T-cell (primary cell): ENCODE data around the gene IQCH. TPM values are rescaled to one million over a fixed set of nuclear protein-coding genes. Genes with fewer than 3 reads are reported as not detected.

Experiments
- ATAC-seq, 4 experiments: fragments of 200-7000 bp in 3 of 4; fragments of 150-1000 bp in 1 of 4; cut with Tn5 transposase; replicated peaks in 1 of 4; 1 replicate in 3 of 4; 2 replicates in 1 of 4; pipeline ENCODE4 v1.10.0; 2021; ENCODE audit warnings: moderate library complexity in 3 of 4, mild to moderate bottlenecking in 2 of 4, moderate number of reproducible peaks in 1 of 4
- CTCF ChIA-PET, 2 donors: fragments of 300-600 bp; sonication (Branson Sonifier 250); formaldehyde crosslinking; loops; one replicate each; lab custom pipeline; 2022; ENCODE audit warnings: antibody characterized with exemption in 2 of 2; lab: Charles Lee
- POLR2A ChIA-PET, 2 donors: fragments of 300-600 bp; sonication (Branson Sonifier 250); formaldehyde crosslinking; loops; one replicate each; lab custom pipeline; 2022; ENCODE audit warnings: antibody characterized with exemption in 2 of 2; lab: Charles Lee
- DNase-seq, 35 experiments: peaks; one replicate each; pipeline versions ENCODE4 v3.0.0 to v3.0.0-alpha.2; 2013 to 2023
- H3K27ac ChIP-seq: one replicate; pipeline ENCODE4 v1.5.1; 2013; ENCODE audit warnings: low read length
- H3K27me3 ChIP-seq, 2 experiments: replicated peaks in 1 of 2; 1 replicate in 1 of 2; 2 replicates in 1 of 2; pipeline versions ENCODE4 v1.6.1 to v1.7.0; 2013; ENCODE audit warnings: low read length in 1 of 2, mixed read lengths in 1 of 2; ENCODE audit not compliant: control insufficient read depth in 2 of 2, insufficient read depth in 2 of 2; ENCODE audit errors: extremely low read depth in 1 of 2
- H3K36me3 ChIP-seq, 2 donors: 1 replicate in 1 of 2; 2 replicates in 1 of 2; pipeline versions ENCODE4 v1.6.1 to v1.7.0; 2013; ENCODE audit warnings: low read length in 1 of 2; ENCODE audit not compliant: control insufficient read depth in 2 of 2, insufficient read depth in 1 of 2; ENCODE audit errors: extremely low read depth in 1 of 2
- H3K4me1 ChIP-seq, 2 experiments: 1 replicate in 1 of 2; 2 replicates in 1 of 2; pipeline versions ENCODE4 v1.6.1 to v1.7.0; 2013; ENCODE audit warnings: low read length in 2 of 2, mixed read lengths in 1 of 2; ENCODE audit not compliant: insufficient read depth in 2 of 2, control insufficient read depth in 1 of 2; ENCODE audit errors: extremely low read depth in 1 of 2
- H3K4me3 ChIP-seq, 2 donors: 1 replicate in 1 of 2; 2 replicates in 1 of 2; pipeline versions ENCODE4 v1.5.1 to v1.7.0; 2013; ENCODE audit warnings: mild to moderate bottlenecking in 2 of 2, low read length in 1 of 2, moderate library complexity in 1 of 2; ENCODE audit not compliant: control insufficient read depth in 1 of 2; ENCODE audit errors: extremely low read depth in 1 of 2
- H3K9me3 ChIP-seq: 2 replicates; pipeline ENCODE4 v1.7.0; 2013
- H3K27ac Mint-ChIP-seq, 2 donors: one replicate each; pipeline ENCODE4 v1.8.0; 2020 to 2021; ENCODE audit warnings: mild to moderate bottlenecking in 2 of 2, mixed read lengths in 2 of 2
- H3K27me3 Mint-ChIP-seq, 2 donors: one replicate each; pipeline ENCODE4 v1.8.0; 2021 to 2022; ENCODE audit warnings: mixed read lengths in 2 of 2
- H3K36me3 Mint-ChIP-seq: one replicate; pipeline ENCODE4 v1.8.0; 2021; ENCODE audit warnings: mixed read lengths
- H3K4me1 Mint-ChIP-seq, 3 donors: one replicate each; pipeline ENCODE4 v1.8.0; 2020 to 2022; ENCODE audit warnings: mixed read lengths in 3 of 3, mild to moderate bottlenecking in 1 of 3
- H3K4me3 Mint-ChIP-seq, 3 donors: one replicate each; pipeline ENCODE4 v1.8.0; 2020 to 2022; ENCODE audit warnings: mild to moderate bottlenecking in 3 of 3, mixed read lengths in 3 of 3, moderate library complexity in 3 of 3
- H3K9me3 Mint-ChIP-seq, 3 donors: one replicate each; pipeline ENCODE4 v1.8.0; 2020 to 2022; ENCODE audit warnings: mixed read lengths in 3 of 3
- WGBS: methylation state at CpG from one replicate; pipeline ENCODE4 v1.1.5; 2013; ENCODE audit warnings: missing lambda C conversion rate; ENCODE audit not compliant: insufficient coverage; 5-methylcytosine and 5-hydroxymethylcytosine counted together
- total RNA-seq, 35 experiments: library from RNA in 6 of 35; stranded (reverse) in 6 of 35; fragments of 120-200 nt in 1 of 35; gene quantifications; one replicate each; pipeline versions ENCODE4 v1.2.1 to v1.2.4 and lab custom pipeline; 2013 to 2026

IQCH gene
- total RNA-seq, 5 donors from 2014 or later (not counting 1 experiment from before 2014, with no cell fraction given) = 0.43 to 2.6 (median 1.3) TPM

- no peaks in the 10 kb centered on the region for H3K27me3 ChIP-seq
- no peak overlapping the region for H3K27ac ChIP-seq
- ChIA-PET POLR2A (no interaction called here), CTCF (interaction anchor here in 1 of 2 donors (1.2 kb wide), 1 partner anchor 370 kb away, joined by 4 read pairs; no protein-coding TSS in a partner anchor)
- Mint-ChIP-seq H3K27me3 (no peaks in the 10 kb centered on the region), H3K4me1 (no peaks in the 10 kb centered on the region), H3K9me3 (no peaks in the 10 kb centered on the region), H3K4me3 (no peak overlapping the region), H3K36me3 (no peaks in the 10 kb centered on the region), H3K27ac (no peak overlapping the region)
- DNase-seq (no peak), ATAC-seq (no peak)
- H3K4me3 ChIP-seq = no peak overlapping the region
- WGBS = no CpG with 5 or more reads among the region's 1 CpG
- H3K36me3 ChIP-seq = no peaks in the 10 kb centered on the region
- no peaks in the 10 kb centered on the region for H3K4me1 ChIP-seq
- H3K9me3 ChIP-seq = no peaks in the 10 kb centered on the region
Measured at GRCh38 chr15:67311731-67312130, 57.1 kb downstream of the IQCH start.

GRCh38 chr15:67319961-67320360 lies 65.4 kb downstream of the IQCH start:
- H3K4me3 Mint-ChIP-seq = no peak overlapping the region
- H3K9me3 Mint-ChIP-seq = no peaks in the 10 kb centered on the region
- H3K36me3 ChIP-seq = no peaks in the 10 kb centered on the region
- no peak overlapping the region for H3K4me3 ChIP-seq
- H3K4me1 Mint-ChIP-seq = no peaks in the 10 kb centered on the region
- H3K27me3 ChIP-seq = no peaks in the 10 kb centered on the region
- no peak overlapping the region for H3K27ac Mint-ChIP-seq
- no peaks in the 10 kb centered on the region for H3K36me3 Mint-ChIP-seq
- no peak overlapping the region for H3K27ac ChIP-seq
- ChIA-PET POLR2A (interaction anchor here in 1 of 2 donors (0.6 kb wide), 1 partner anchor 94 kb away, joined by 5 read pairs; no protein-coding TSS in a partner anchor), CTCF (no interaction called here)
- H3K9me3 ChIP-seq = no peaks in the 10 kb centered on the region
- DNase-seq (no peak), ATAC-seq (no peak)
- no peaks in the 10 kb centered on the region for H3K4me1 ChIP-seq
- H3K27me3 Mint-ChIP-seq = peaks cover 0 to 5% of the 10 kb centered on the region in 2 donors
- WGBS = 100% methylated on average over 1 of the region's 3 CpGs

GRCh38 chr15:67321352-67321751 lies 66.8 kb downstream of the IQCH start:
- no peaks in the 10 kb centered on the region for H3K4me1 Mint-ChIP-seq

GRCh38 chr15:67322481-67322880 lies 67.9 kb downstream of the IQCH start:
- Histone ChIP-seq H3K4me1 (no peaks in the 10 kb centered on the region), H3K36me3 (no peaks in the 10 kb centered on the region), H3K9me3 (peaks cover 2% of the 10 kb centered on the region), H3K4me3 (no peak overlapping the region), H3K27ac (no peak overlapping the region), H3K27me3 (no peaks in the 10 kb centered on the region)
- Mint-ChIP-seq H3K36me3 (no peaks in the 10 kb centered on the region), H3K4me1 (no peaks in the 10 kb centered on the region), H3K9me3 (peaks cover 0 to under 1% (median under 1%) of the 10 kb centered on the region in 3 donors), H3K27me3 (peaks cover 3 to 8% of the 10 kb centered on the region in 2 donors), H3K4me3 (no peak overlapping the region), H3K27ac (no peak overlapping the region)
- 100% methylated on average over 2 of the region's 4 CpGs for WGBS
- POLR2A ChIA-PET = no interaction called here
- ATAC-seq = no peak
- DNase-seq = no peak
- CTCF ChIA-PET = no interaction called here

More at GRCh38 chr15:67321352-67321751, 66.8 kb downstream of the IQCH start:
- no peaks in the 10 kb centered on the region for H3K9me3 Mint-ChIP-seq
- POLR2A ChIA-PET = no interaction called here
- Histone ChIP-seq H3K4me3 (no peak overlapping the region), H3K36me3 (no peaks in the 10 kb centered on the region), H3K4me1 (no peaks in the 10 kb centered on the region), H3K27ac (no peak overlapping the region), H3K27me3 (no peaks in the 10 kb centered on the region), H3K9me3 (no peaks in the 10 kb centered on the region)
- H3K27ac Mint-ChIP-seq = no peak overlapping the region
- ATAC-seq (no peak), DNase-seq (no peak)
- H3K4me3 Mint-ChIP-seq = no peak overlapping the region
- no peaks in the 10 kb centered on the region for H3K36me3 Mint-ChIP-seq
- CTCF ChIA-PET = no interaction called here
- peaks cover 3 to 7% of the 10 kb centered on the region in 2 donors for H3K27me3 Mint-ChIP-seq

GRCh38 chr15:67327312-67327711 lies 72.7 kb downstream of the IQCH start:
- Mint-ChIP-seq H3K27me3 (peaks cover 8 to 11% of the 10 kb centered on the region in 2 donors), H3K4me1 (no peaks in the 10 kb centered on the region), H3K36me3 (peaks cover 4% of the 10 kb centered on the region), H3K27ac (no peak overlapping the region), H3K4me3 (no peak overlapping the region), H3K9me3 (peaks cover 5 to 6% (median 6%) of the 10 kb centered on the region in 3 donors)
- H3K4me3 ChIP-seq = no peak overlapping the region
- no peaks in the 10 kb centered on the region for H3K27me3 ChIP-seq
- no peaks in the 10 kb centered on the region for H3K4me1 ChIP-seq
- no peaks in the 10 kb centered on the region for H3K36me3 ChIP-seq
- POLR2A ChIA-PET = no interaction called here
- peaks cover 4% of the 10 kb centered on the region for H3K9me3 ChIP-seq
- CTCF ChIA-PET = no interaction called here
- no CpG with 5 or more reads among the region's 1 CpG for WGBS
- DNase-seq (no peak), ATAC-seq (no peak)
- H3K27ac ChIP-seq = no peak overlapping the region

GRCh38 chr15:67327737-67328136 lies 73.2 kb downstream of the IQCH start:
- Mint-ChIP-seq H3K36me3 (peaks cover 4% of the 10 kb centered on the region), H3K4me1 (no peaks in the 10 kb centered on the region), H3K27ac (no peak overlapping the region), H3K27me3 (peaks cover 11% of the 10 kb centered on the region in 2 donors), H3K9me3 (peaks cover 5 to 6% (median 6%) of the 10 kb centered on the region in 3 donors), H3K4me3 (no peak overlapping the region)
- DNase-seq (no peak), ATAC-seq (no peak)
- peaks cover 4% of the 10 kb centered on the region for H3K9me3 ChIP-seq
- POLR2A ChIA-PET = no interaction called here
- H3K36me3 ChIP-seq = no peaks in the 10 kb centered on the region
- H3K27me3 ChIP-seq = no peaks in the 10 kb centered on the region
- no peak overlapping the region for H3K27ac ChIP-seq
- H3K4me3 ChIP-seq = no peak overlapping the region
- no peaks in the 10 kb centered on the region for H3K4me1 ChIP-seq
- CTCF ChIA-PET = no interaction called here
